ENCODE measurements around the gene FBXO9. TPM values are rescaled to one million over a fixed set of nuclear protein-coding genes. Genes with fewer than 3 reads are reported as not detected.

The FBXO9 gene
- polyA plus RNA-seq, 3 donors, result 47.7 to 105 (median 61.5) TPM

DNA sequence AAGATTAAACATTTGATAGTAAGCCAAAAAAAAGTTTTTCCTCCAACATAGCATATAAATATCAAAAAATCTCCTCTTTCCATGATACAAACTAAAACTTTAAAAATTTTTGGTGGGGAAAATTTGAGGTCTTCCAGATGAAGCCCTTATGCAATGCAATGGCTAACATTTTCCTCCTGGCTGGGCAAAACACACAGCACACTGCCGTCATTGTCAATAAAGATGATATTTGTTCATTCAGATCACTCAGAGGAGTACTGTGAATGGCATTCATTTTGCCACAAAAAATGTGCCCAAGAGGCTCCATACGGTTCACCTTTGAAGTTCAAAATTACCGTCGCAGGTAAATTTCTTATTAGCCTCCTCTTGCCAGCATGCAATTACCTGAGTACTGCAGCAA is 33.9 kb upstream of the FBXO9 start:
- no peaks in the 10 kb centered on the region for H3K9me3 Mint-ChIP-seq
- H3K27ac ChIP-seq (ENCODE audit: low read depth in 1 of 2, low read length in 2 of 2), result no peak overlapping the region
- no peaks in the 10 kb centered on the region for H3K79me2 ChIP-seq (ENCODE audit: insufficient read depth, low read length)
- H3K27me3 ChIP-seq (ENCODE audit: control insufficient read depth in 2 of 2, insufficient read depth in 2 of 2, low read length in 2 of 2), result no peaks in the 10 kb centered on the region
- intact Hi-C loops (cut with micrococcal nuclease), result no loop called here
- H4K20me1 ChIP-seq (ENCODE audit: insufficient read depth, low read length), result no peaks in the 10 kb centered on the region
- H3K36me3 Mint-ChIP-seq, result peaks cover 84 to 93% of the 10 kb centered on the region in 2 donors
- 96% methylated on average over 4 of the region's 4 CpGs for WGBS (ENCODE audit: insufficient coverage)
- TF ChIP-seq CTCF (IDR thresholded peaks at IDR 0.05), result no peak
- H3K27me3 Mint-ChIP-seq (ENCODE audit: low read depth in 3 of 3), result no peaks in the 10 kb centered on the region
- H3K27ac Mint-ChIP-seq, result no peak overlapping the region
- H3K9ac ChIP-seq (ENCODE audit: insufficient read depth, low read length, poor library complexity, severe bottlenecking), result no peak overlapping the region
- H3K4me1 Mint-ChIP-seq, result no peaks in the 10 kb centered on the region
- H2AFZ ChIP-seq (ENCODE audit: insufficient read depth, low read depth, low read length, poor library complexity, severe bottlenecking), result no peak overlapping the region
- no peak overlapping the region for H3K4me3 Mint-ChIP-seq
- H3K4me3 ChIP-seq (replicated peaks in 1 of 3; ENCODE audit: low read depth in 2 of 3, low read length in 3 of 3), result no peak overlapping the region
- no peaks in the 10 kb centered on the region for H3K9me3 ChIP-seq (replicated peaks in 1 of 2; ENCODE audit: control insufficient read depth in 1 of 2, insufficient read depth in 1 of 2, low read length in 2 of 2)
- no peak for DNase-seq
- H3K4me1 ChIP-seq (ENCODE audit: control insufficient read depth in 1 of 2, insufficient read depth in 2 of 2, low read length in 2 of 2), result no peaks in the 10 kb centered on the region
- H3K36me3 ChIP-seq (replicated peaks in 1 of 2; ENCODE audit: control insufficient read depth in 1 of 2, insufficient read depth in 2 of 2, low read length in 2 of 2), result peaks cover 62 to 95% of the 10 kb centered on the region in 2 donors
- H3K4me2 ChIP-seq (replicated peaks; ENCODE audit: extremely low read depth, low read length, poor library complexity, severe bottlenecking), result no peak overlapping the region

DNA sequence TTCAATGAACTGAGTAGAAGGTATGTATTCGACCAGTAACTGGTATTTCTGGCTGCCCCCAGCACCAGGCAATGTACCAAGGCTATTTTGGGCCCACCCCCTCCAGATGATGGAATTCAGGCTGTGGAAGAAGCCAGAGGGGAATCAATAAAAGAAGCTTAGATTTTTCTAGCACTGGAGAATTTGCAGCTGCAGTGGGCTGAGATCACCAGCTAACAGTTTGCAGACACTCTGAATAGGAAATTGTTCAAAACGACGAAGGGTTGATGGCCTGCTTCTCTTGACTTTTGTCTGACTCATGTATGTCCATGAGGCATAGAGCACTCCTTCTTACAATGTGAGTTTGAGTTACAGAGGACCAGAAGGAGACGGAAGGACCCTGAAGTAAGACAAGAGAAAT is 32.4 kb upstream of the FBXO9 start:
- Mint-ChIP-seq H3K27ac (no peak overlapping the region), H3K27me3 (ENCODE audit: low read depth in 3 of 3) (no peaks in the 10 kb centered on the region), H3K4me1 (no peaks in the 10 kb centered on the region), H3K4me3 (no peak overlapping the region), H3K9me3 (no peaks in the 10 kb centered on the region), H3K36me3 (peaks cover 82 to 86% of the 10 kb centered on the region in 2 donors)
- Histone ChIP-seq H3K36me3 (replicated peaks in 1 of 2; ENCODE audit: control insufficient read depth in 1 of 2, insufficient read depth in 2 of 2, low read length in 2 of 2) (peaks cover 64 to 93% of the 10 kb centered on the region in 2 donors), H3K79me2 (ENCODE audit: insufficient read depth, low read length) (no peaks in the 10 kb centered on the region), H3K4me1 (ENCODE audit: control insufficient read depth in 1 of 2, insufficient read depth in 2 of 2, low read length in 2 of 2) (no peaks in the 10 kb centered on the region), H3K9ac (ENCODE audit: insufficient read depth, low read length, poor library complexity, severe bottlenecking) (no peak overlapping the region), H3K9me3 (replicated peaks in 1 of 2; ENCODE audit: control insufficient read depth in 1 of 2, insufficient read depth in 1 of 2, low read length in 2 of 2) (no peaks in the 10 kb centered on the region), H3K27ac (ENCODE audit: low read depth in 1 of 2, low read length in 2 of 2) (no peak overlapping the region), H3K27me3 (ENCODE audit: control insufficient read depth in 2 of 2, insufficient read depth in 2 of 2, low read length in 2 of 2) (no peaks in the 10 kb centered on the region), H3K4me3 (replicated peaks in 1 of 3; ENCODE audit: low read depth in 2 of 3, low read length in 3 of 3) (no peak overlapping the region), H2AFZ (ENCODE audit: insufficient read depth, low read depth, low read length, poor library complexity, severe bottlenecking) (no peak overlapping the region), H4K20me1 (ENCODE audit: insufficient read depth, low read length) (no peaks in the 10 kb centered on the region), H3K4me2 (replicated peaks; ENCODE audit: extremely low read depth, low read length, poor library complexity, severe bottlenecking) (no peak overlapping the region)
- TF ChIP-seq CTCF (IDR thresholded peaks at IDR 0.05), result no peak
- no peak for DNase-seq
- intact Hi-C loops (cut with micrococcal nuclease), result no loop called here
- WGBS (ENCODE audit: insufficient coverage), result 93% methylated on average over 2 of the region's 4 CpGs

All from CD14-positive monocyte (primary cell).